Bronchial epithelial cell (primary cell): ENCODE results near the gene LRP6. TPM values are rescaled to one million over a fixed set of nuclear protein-coding genes. Genes with fewer than 3 reads are reported as not detected.

ENCODE experiments used
- DNase-seq: peaks from one replicate; pipeline ENCODE4 v3.0.0-alpha.2; 2010; ENCODE audit warnings: low read depth
- FAIRE-seq: peaks from 2 replicates; lab custom pipeline; 2011; peaks lifted over from hg19 to GRCh38; lab: Jason Lieb, UNC
- H3K27me3 ChIP-seq: 2 replicates; pipeline ENCODE4 v1.5.1; 2011; ENCODE audit warnings: low read length; ENCODE audit not compliant: control insufficient read depth, insufficient read depth
- H3K36me3 ChIP-seq: 2 replicates; pipeline ENCODE4 v1.5.1; 2011; ENCODE audit warnings: low read length; ENCODE audit not compliant: control insufficient read depth, insufficient read depth
- H3K4me3 ChIP-seq: 2 replicates; pipeline ENCODE4 v1.5.1; 2011; ENCODE audit warnings: mild to moderate bottlenecking, low read depth, low read length, control low read depth
- CTCF ChIP-seq: IDR thresholded peaks from 2 replicates; pipeline ENCODE4 v1.5.1; 2011; ENCODE audit warnings: mild to moderate bottlenecking, moderate library complexity, low read length, control low read depth, inconsistent platforms; ENCODE audit not compliant: insufficient read depth, severe bottlenecking
- total RNA-seq: library from RNA; depleted of rRNA; stranded (reverse); fragments of >200 nt; gene quantifications from 2 replicates; pipeline ENCODE4 v1.2.1, GENCODE V29; 2014

Gene LRP6
- total RNA-seq, 1 donor from 2014 or later = 17.6 TPM

GRCh38 chr12:12210983-12211382, 55.9 kb downstream of the LRP6 start:
- Histone ChIP-seq H3K36me3 (no peaks in the 10 kb centered on the region), H3K4me3 (no peak overlapping the region), H3K27me3 (no peaks in the 10 kb centered on the region)
- TF ChIP-seq CTCF = no peak
- FAIRE-seq (no peak), DNase-seq (no peak)

GRCh38 chr12:12210416-12210815, 56.4 kb downstream of the LRP6 start:
- Histone ChIP-seq H3K4me3 (no peak overlapping the region), H3K36me3 (no peaks in the 10 kb centered on the region), H3K27me3 (no peaks in the 10 kb centered on the region)
- DNase-seq (no peak), FAIRE-seq (no peak)
- no peak for TF ChIP-seq CTCF

GRCh38 chr12:12209675-12210074, 57.2 kb downstream of the LRP6 start:
- Histone ChIP-seq H3K36me3 (no peaks in the 10 kb centered on the region), H3K27me3 (no peaks in the 10 kb centered on the region), H3K4me3 (no peak overlapping the region)
- no peak for DNase-seq
- FAIRE-seq = no peak
- no peak for TF ChIP-seq CTCF

GRCh38 chr12:12209043-12209442, 57.8 kb downstream of the LRP6 start:
- Histone ChIP-seq H3K36me3 (no peaks in the 10 kb centered on the region), H3K4me3 (no peak overlapping the region), H3K27me3 (no peaks in the 10 kb centered on the region)
- DNase-seq (no peak), FAIRE-seq (no peak)
- no peak for TF ChIP-seq CTCF

- FAIRE-seq = no peak
- Histone ChIP-seq H3K36me3 (no peaks in the 10 kb centered on the region), H3K27me3 (no peaks in the 10 kb centered on the region), H3K4me3 (no peak overlapping the region)
- DNase-seq = no peak
- TF ChIP-seq CTCF = no peak
Measured at GRCh38 chr12:12207746-12208145, 59.1 kb downstream of the LRP6 start.

GRCh38 chr12:12206776-12207388, 60.0 kb downstream of the LRP6 start:
- no peak for TF ChIP-seq CTCF
- FAIRE-seq = no peak

More at GRCh38 chr12:12206776-12207388, 60.0 kb downstream of the LRP6 start:
- H3K36me3 ChIP-seq = no peaks in the 10 kb centered on the region
- no peak overlapping the region for H3K4me3 ChIP-seq
- DNase-seq = no peak
- no peaks in the 10 kb centered on the region for H3K27me3 ChIP-seq
